Hematopoietic multipotent progenitor cell treated with erythropoietin and hydrocortisone succinate and interleukin-3 and kit ligand, for 15 days (in vitro differentiated cells): Measurements from ENCODE around the gene NIF3L1.

Source experiments
- DNase-seq: peaks from one replicate; pipeline ENCODE4 v3.0.0-alpha.2; 2015; ENCODE audit warnings: low spot score

The NIF3L1 gene

GRCh38 chr2:200888704-200889625, at the start of gene NIF3L1, which contains the start of gene PPIL3:
NIF3L1 (plus strand) TSS chr2:200889371; CDS start chr2:200891944, 2,573 bp downstream.
PPIL3 (minus strand) TSS chr2:200889077; CDS start chr2:200887615, 1,462 bp downstream.
- DNase-seq: peak; percentile 95

GRCh38 chr2:200839513-200839912, 49.7 kb upstream of the NIF3L1 start:
- DNase-seq: no peak

- no peak for DNase-seq
Measured at GRCh38 chr2:200843993-200844948, 44.9 kb upstream of the NIF3L1 start.

- DNase-seq: no peak
Measured at GRCh38 chr2:200845194-200845593, 44.0 kb upstream of the NIF3L1 start.

- no peak for DNase-seq
Measured at GRCh38 chr2:200845669-200846325, 43.4 kb upstream of the NIF3L1 start.

GRCh38 chr2:200847269-200847668, 41.9 kb upstream of the NIF3L1 start:
- no peak for DNase-seq

- DNase-seq: no peak
Measured at GRCh38 chr2:200847939-200848338, 41.2 kb upstream of the NIF3L1 start.

- no peak for DNase-seq
Measured at GRCh38 chr2:200850512-200851256, 38.5 kb upstream of the NIF3L1 start.

GRCh38 chr2:200851398-200852248, 37.5 kb upstream of the NIF3L1 start:
- DNase-seq: no peak

GRCh38 chr2:200852605-200853004, 36.6 kb upstream of the NIF3L1 start:
- no peak for DNase-seq

- DNase-seq: no peak
Measured at GRCh38 chr2:200856806-200857205, 32.4 kb upstream of the NIF3L1 start.

- no peak for DNase-seq
Measured at GRCh38 chr2:200860092-200860795, 28.9 kb upstream of the NIF3L1 start.

- no peak for DNase-seq
Measured at GRCh38 chr2:200861617-200862155, 27.5 kb upstream of the NIF3L1 start.

- peak; percentile 57 for DNase-seq
Measured at GRCh38 chr2:200862532-200863000, 26.6 kb upstream of the NIF3L1 start.

- no peak for DNase-seq
Measured at GRCh38 chr2:200863782-200864175, 25.4 kb upstream of the NIF3L1 start.

- DNase-seq: peak; percentile 96
Measured at GRCh38 chr2:200864176-200865034, 24.8 kb upstream of the NIF3L1 start, which contains the start of gene CLK1. CLK1 (minus strand) TSS chr2:200864658; CDS start chr2:200861862, 2,796 bp downstream.

GRCh38 chr2:200869014-200869413, 20.2 kb upstream of the NIF3L1 start:
- DNase-seq: no peak

GRCh38 chr2:200871151-200871550, 18.0 kb upstream of the NIF3L1 start:
- no peak for DNase-seq
